GM18498 (cell line): ENCODE data around the gene RGS2.

Experiments
- ATAC-seq: cut with Tn5 transposase; IDR thresholded peaks from one replicate; pipeline ENCODE4 v1.9.1; 2021; ENCODE audit warnings: mild to moderate bottlenecking, moderate library complexity; ENCODE audit not compliant: unreplicated experiment

RGS2 gene

DNA sequence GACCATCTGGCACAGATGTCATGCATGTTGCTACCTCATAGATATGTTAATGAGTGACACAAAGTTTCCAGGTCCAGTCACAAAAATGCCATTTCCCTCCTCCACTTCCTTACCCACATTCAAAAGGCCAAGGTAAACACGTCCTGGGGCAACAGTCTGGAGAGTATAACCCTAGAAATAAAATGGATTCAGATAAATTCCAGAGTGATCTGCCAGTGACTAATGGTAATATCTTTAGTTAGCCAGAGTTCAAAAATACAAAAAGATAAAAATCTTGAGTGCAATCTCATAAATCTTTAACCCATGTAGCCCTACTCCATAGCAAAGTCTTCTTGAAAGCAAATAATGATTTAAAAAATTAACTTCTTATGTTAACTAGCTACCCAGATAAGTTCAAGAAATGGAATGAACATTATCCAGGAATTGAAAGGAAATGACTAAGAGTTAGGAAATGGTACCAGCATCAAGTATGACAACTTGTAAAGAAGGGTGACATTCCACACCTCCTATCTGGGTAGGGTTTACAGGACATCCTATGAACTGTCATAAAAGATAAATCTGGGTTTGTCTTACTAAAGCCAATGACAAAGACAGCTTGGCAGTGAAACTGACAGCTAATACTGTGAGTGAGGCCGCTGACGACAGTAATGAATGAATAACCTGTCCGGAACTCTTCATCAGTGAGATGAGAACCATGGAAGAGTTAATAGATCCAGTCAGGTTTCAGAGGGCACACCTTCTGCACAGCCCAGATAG, 18.1 kb downstream of the RGS2 start:
- ATAC-seq: no peak

DNA sequence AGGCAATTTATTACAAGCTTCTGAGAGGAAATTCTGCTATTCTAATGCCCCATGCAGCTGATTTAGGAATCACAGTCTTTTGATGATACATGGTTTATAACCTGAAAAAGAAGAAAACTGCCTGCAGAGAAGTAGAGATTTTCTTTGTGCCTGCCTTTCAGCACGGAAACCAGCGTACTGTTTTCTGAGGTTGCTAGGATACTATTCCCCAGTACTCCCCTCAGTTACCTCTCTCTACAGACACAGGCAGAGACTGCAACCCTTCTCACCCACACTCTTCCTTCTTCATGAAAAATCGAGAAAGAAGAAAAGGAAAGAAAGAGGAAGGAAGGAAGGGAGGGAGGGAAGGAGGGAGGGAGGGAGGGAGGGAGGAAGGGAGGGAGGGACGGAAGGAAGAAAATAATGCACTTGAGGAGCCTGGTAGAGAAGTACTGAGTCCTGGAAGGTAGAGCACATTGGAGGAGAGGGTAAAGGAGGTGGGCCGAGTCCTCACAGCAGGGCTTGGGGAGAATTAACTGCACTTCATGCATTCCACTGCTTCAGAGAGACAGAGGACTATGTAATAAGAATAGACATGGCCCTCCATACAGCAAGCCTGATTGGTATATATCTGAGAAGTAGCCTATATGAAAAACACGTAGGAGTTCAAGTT, 21.9 kb downstream of the RGS2 start:
- ATAC-seq: no peak

DNA sequence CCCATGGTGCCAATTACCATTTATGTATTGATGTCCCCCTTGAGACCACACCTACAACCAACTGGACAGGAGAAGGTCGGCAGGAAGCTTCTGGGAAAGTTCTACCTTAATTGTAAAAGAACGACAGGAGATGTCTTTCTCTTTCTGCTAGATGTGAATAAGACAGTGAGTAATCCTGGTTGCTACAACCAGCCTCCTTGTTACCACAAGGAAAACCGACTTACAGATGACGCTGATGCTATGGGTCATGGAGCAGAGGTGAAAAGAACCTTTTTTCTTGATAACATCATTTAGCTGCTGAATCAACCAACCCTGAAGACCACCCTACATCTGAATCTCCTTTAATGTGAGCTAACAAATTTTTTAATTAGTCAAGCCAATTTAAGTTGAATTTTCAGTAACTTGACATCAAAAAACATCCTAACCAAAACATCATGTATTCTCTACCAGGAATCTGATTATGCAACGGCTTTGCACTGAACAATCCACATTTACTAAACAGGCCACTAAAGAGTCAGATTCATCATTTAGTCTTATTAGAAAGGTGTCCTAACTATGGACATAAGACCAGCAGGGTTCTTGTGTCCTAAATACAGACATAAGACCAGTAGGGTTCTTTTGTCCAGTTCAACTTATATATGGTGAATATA, 23.0 kb downstream of the RGS2 start:
- no peak for ATAC-seq

DNA sequence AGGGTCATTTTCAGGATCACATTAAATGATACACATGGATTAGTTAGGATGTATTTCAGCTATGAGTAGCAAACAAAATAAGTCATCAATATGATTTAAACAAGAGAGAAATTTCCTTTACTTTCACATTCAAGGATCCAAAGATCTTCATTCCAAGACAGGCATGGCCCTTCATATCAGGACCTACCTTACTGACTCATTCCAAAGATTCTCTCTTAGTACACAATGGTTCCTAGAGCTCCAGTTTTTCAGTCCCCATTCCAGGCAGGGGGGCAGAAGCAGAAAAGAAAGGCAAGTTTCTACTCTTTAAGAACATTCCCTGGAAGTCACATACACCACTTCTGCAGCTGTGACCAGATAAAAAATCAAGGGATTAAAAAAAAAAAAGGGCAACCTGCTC, 23.7 kb downstream of the RGS2 start:
- ATAC-seq: no peak

DNA sequence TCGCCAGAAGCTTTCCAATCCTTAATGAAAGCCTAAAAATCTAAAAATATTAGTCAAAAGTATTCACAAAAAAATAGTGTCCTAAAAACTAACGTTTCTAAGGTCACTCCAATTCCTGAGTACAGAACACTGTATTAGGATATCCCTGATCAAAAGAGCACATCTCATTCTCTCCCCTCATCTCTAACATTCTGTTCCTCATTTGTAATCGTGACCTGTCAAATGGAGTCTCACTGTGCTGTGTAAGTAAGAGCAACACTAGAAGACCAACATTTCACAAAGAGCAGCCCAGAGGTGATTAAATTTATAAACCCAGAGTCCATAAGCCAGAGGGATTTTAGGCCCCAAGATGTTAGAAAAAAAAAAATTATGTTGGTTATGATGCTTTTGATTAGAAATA, 26.3 kb downstream of the RGS2 start:
- ATAC-seq: no peak

DNA sequence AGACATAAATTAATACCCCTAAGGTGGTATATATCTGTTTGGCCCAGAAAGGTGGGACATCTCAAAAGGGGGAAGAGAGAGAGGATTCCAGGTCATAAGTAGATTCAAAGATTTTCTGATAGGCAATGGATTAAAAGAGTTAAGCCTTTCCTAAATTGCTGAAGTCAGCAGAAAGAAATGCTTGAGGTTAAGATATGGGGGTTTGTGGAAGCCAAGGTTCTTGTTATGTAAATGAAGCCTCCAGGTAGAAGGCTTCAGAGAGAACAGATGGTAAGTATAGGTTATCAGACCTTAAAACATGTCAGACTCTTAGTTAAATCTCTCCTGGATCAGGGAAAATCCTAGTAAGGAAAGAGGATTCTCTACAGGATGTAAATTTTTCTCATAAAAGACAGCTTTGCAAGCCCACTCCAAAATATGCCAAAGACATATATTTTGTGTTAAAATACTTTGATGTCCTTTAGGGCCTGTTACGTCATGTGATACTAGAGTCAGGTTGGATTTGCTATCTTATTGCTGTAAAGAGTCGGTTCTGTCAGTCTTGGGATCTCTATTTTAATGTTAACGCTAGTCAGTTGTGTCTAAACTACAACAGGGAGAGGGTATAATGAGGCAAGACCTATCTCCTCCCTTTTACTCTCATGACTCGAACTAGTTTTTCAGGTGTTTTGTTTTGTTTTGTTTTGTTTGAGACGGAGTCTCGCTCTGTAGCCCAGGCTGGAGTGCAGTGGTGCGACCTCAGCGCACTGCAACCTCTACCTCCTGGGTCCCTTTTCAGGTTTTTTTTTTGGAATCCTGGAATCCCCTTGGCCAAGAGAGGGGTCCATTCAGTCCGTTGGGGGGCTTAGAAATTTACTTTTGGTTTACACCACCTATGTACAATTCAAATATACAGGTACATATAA, 30.6 kb downstream of the RGS2 start:
- no peak for ATAC-seq

DNA sequence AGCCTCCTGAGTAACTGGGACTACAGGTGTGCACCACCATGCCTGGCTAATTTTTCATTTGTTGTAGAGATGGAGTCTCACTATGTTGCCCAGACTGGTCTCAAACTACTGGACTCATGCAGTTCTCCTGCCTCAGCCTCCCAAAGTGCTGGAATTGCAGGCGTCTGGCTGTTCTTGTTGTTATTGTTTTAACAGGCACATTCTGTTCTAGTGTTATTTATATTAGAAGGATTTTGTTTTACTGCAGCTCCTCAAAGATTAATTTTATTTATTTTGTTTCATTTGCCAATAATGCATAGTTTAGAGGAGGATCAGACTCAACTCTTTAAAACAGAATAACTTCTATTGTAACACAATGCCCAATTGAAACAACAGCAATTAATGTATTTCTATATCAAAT, 35.5 kb downstream of the RGS2 start:
- no peak for ATAC-seq

DNA sequence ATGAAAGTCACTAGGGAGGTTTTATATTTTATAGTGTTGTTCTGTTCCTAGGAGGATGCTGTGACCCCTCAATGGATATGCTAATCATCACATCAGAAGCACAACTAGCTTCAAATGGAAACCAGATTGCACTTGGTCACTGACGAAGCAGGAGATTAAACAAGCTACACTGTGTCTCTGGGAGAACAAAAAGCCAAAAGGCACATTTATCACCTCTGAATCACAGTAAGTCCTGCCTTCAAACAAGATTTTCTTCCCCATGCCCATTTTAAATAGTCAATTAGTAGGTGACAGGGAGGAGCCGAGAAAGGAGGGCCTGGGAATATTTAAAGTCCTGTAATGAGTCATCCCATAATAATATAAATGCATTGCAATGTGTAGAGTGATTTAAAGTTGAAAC, 38.1 kb downstream of the RGS2 start:
- no peak for ATAC-seq

DNA sequence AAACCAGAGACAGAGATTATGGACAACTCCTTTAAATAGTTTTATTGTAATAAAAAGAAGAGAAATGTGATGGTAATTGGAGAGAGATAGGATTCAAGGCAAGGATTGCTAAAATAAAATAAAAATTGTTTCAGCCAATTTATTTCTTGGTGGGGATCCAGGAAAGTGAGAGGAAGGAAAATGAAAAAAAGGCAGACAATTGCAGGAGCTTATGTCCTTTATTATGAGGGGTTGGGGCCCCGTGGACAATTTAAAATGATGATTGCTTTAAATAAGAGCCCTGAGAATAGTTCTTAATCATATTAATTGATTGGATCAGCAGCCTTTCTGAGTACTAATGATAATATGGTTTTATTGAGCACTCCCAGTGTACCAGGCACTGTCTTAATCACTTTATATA, 40.2 kb downstream of the RGS2 start:
- ATAC-seq: no peak

DNA sequence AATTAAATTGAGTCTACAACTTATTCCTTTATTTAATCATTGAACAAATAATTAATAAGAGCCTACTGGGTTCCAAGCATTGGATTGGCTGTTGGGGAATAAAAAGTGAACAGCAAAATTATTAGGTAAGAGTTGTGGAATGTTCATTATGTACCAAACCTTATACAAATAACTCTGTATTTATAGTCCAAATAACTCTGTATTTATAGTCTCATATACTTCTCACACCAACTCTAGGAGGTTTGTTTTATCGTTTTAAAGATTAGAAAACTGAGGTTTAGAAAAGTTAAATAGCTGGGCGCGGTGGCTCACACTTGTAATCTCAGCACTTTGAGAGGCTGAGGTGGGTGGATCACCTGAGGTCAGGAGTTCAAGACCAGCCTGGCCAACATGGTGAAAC, 40.6 kb downstream of the RGS2 start:
- ATAC-seq: no peak

DNA sequence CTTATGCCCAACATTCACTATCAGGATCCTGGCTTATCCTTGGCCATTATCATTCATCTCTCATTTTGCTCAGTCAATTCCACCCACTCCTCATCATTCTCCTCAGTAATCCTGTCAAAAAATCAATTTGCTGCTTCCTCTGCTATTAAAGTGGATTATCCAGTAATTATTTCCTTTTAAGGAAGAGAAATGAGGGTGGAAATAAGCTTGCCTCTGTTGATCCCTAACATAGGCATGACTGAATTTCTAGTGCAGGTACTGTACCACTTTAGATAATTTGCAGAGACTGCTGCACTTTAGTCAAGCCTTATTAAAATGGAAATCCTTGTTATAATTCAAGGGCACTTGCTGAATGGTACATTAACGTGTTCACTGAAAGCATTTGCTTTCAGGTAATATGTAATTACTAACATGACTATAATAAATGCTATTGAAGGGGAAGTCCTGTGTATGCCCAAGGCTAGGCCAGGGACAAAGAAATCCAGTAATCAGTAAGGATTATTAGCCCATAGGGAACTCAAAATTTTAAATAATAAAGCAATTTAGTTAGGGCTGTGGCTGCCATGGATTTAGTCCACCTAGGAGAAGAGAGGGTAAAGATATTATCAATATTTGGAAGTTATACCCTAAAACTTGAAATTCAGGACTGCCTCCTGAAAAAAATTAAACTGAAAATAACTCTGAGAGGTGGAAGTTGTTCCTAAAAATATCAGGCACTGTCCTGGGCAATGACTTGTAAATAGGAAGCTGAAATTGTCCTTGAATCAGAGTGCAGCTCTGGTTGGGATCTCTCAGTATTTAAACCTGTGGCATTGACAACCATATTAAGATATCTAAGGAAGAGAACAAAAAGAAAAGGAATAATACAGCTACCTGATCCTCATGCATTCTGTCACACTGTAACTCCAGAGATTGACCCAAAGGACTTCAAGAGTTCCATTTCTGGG, 43.4 kb downstream of the RGS2 start:
- no peak for ATAC-seq

DNA sequence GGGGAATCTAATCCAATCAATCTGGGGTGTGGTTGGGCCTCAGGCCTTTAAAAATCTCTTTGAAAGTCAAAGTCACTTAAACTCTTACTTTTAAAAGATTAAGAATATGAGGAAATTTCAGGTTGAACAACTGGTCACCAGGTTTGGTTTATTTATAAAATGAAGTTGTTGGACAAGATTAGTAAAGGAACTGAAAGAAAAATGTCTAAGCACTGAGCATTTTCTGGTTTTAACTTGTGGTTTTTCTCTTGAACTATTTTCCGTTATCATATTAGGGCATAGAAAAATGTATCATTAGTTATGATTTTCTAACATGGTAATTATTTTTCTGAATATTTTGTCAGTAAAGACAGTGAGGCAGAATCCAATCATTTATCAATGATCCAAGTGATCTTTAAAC, 49.6 kb downstream of the RGS2 start:
- no peak for ATAC-seq

DNA sequence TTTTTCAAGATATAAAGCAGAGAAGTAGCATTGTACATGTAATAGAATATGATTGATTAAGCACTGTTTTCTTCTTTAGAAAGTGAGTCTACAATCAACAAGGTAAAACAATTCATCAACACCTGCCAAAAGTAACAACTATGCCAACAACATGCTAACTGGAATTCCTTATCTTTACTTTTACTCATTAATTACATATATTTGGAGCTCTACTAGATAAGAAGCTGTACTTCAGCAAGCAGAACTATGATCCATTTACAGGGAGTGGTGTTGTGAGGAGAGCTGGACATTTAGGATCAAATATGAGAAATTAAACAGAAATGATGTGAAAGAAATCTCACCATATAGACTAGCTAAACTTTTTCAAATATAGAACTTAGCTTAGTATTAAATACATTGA, 51.0 kb downstream of the RGS2 start:
- no peak for ATAC-seq

DNA sequence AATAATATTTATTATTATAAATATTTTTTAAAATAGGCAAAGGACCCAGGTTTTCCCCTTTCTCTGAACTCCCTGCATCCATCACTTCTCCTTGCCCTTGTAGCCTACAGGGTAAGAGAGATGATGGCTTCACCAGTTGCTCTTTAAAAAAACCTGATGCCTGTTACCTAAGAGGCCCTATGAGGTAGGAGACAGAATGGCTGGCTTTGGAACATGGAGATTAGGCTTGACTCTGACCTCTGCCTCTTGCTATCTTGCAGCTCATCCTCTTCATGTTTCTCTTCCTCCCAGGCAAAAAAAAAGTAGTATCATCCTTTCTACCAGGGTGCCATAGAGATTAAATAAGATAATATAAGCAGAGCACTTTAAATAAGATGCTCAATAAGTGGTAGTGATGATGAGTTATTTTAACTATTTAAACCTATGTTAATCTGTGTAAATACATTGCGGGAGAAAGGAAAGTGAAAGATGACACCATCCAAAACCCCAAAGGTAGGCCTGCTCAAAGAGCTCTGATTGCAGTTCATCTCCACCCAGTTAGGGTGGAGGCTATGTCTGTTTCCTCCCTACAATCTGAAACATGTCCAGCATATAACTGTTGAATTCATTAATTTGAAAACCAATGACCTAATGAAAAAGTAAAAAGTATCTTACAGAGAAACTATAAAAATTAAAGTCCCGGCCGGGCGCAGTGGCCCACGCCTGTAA, 51.8 kb downstream of the RGS2 start:
- no peak for ATAC-seq

DNA sequence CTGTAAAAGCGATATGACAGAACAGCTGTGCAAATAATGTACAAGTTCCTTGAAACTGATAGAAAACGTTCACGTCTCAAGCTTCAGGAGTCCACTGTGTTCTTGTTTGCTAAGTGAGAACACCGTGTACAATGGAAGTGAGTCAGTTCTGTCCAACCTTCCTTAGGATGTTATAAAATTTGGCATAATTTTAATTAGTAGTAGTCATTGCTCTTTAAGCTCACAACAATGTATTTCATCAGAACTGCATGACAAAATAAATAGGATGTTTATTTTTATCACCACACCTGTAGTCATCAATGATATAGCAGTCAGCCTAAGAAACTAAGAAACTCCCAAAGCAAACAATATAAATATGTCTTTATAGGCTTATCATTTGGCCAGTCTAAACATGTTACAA, 53.0 kb downstream of the RGS2 start:
- ATAC-seq: no peak
